Vagina (tissue), 2 donors: ENCODE measurements around the gene SMURF2. TPM values are rescaled to one million over a fixed set of nuclear protein-coding genes. Genes with fewer than 3 reads are reported as not detected.
"Not testable (repeated sequence)": the region's sequence is repeated elsewhere in the genome, so short reads cannot be mapped to it uniquely, and the experiment has no call there.

Experiments used
- DNase-seq, 2 donors: peaks; one replicate each; pipeline ENCODE4 v3.0.0-alpha.2; 2017; ENCODE audit errors: extremely low spot score in 2 of 2
- H3K27ac ChIP-seq: fragments of 200-600 bp; sonication (generic); one replicate; pipeline ENCODE4 v1.5.1; 2019
- H3K27me3 ChIP-seq: fragments of 200-600 bp; sonication (generic); one replicate; pipeline ENCODE4 v1.5.1; 2019
- H3K36me3 ChIP-seq, 2 donors: fragments of 200-600 bp; sonication (generic); one replicate each; pipeline ENCODE4 v1.5.1; 2017 to 2019
- H3K4me1 ChIP-seq: fragments of 200-600 bp; sonication (generic); one replicate; pipeline ENCODE4 v1.5.1; 2019
- H3K4me3 ChIP-seq, 2 donors: fragments of 200-600 bp; sonication (generic); 1 replicate in 1 of 2; 2 replicates in 1 of 2; pipeline ENCODE4 v1.5.1; 2016 to 2019
- H3K9me3 ChIP-seq: fragments of 200-600 bp; sonication (generic); one replicate; pipeline ENCODE4 v1.5.1; 2019
- POLR2A ChIP-seq, 2 donors: fragments of 450-650 bp; IDR thresholded peaks; one replicate each; pipeline ENCODE4 v1.6.1; 2017; ENCODE audit warnings: antibody characterized with exemption in 2 of 2, mild to moderate bottlenecking in 2 of 2, moderate library complexity in 2 of 2
- POLR2AphosphoS5 ChIP-seq, 2 donors: sonication (generic); formaldehyde crosslinking; IDR thresholded peaks; one replicate each; pipeline ENCODE4 v1.9.0; 2017; ENCODE audit warnings: antibody characterized with exemption in 2 of 2, mild to moderate bottlenecking in 2 of 2, low read depth in 1 of 2; ENCODE audit not compliant: insufficient read depth in 1 of 2
- intact Hi-C: fragments of 100-400 bp; cut with DNase I; formaldehyde crosslinking; loops from one replicate; pipeline ENCODE4 v1.15.1; 2023
- total RNA-seq: library from RNA; depleted of rRNA; stranded (reverse); fragments of >200 nt; gene quantifications from one replicate; pipeline ENCODE4 v1.2.3, GENCODE V29; 2016
- TF ChIP-seq, protein P1 (sequence below), 3 experiments: fragments of 450-650 bp in 2 of 3; fragments of 200-600 bp in 1 of 3; sonication (generic) in 1 of 3; IDR thresholded peaks; one replicate each; pipeline ENCODE4 v1.5.1; 2017 to 2019; ENCODE audit warnings: antibody characterized with exemption in 3 of 3, mild to moderate bottlenecking in 2 of 3, moderate library complexity in 2 of 3

The SMURF2 gene
- total RNA-seq, 1 donor from 2014 or later = 19.9 TPM

DNA sequence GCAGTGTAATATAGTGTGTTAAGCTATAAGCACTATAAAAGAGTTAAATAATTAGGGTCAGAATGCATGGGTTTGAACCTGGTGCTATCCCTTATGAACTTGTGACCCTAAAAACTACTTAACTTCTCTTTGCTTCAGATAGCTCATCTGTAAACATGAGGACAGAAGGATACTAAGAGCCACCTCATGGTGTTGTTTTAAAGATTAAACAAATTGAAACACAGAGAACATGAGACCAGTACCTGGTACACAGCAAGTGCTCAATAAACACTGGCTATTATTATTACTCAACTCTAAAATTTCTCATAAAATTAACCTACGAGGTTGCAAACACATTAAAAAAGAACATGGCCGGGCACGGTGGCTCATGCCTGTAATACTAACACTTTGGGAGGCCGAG is 43.3 kb downstream of the SMURF2 start:
- no peaks in the 10 kb centered on the region for H3K9me3 ChIP-seq
- H3K27ac ChIP-seq = no peak overlapping the region
- H3K4me1 ChIP-seq = peaks cover 25% of the 10 kb centered on the region
- TF ChIP-seq, protein P1, sequence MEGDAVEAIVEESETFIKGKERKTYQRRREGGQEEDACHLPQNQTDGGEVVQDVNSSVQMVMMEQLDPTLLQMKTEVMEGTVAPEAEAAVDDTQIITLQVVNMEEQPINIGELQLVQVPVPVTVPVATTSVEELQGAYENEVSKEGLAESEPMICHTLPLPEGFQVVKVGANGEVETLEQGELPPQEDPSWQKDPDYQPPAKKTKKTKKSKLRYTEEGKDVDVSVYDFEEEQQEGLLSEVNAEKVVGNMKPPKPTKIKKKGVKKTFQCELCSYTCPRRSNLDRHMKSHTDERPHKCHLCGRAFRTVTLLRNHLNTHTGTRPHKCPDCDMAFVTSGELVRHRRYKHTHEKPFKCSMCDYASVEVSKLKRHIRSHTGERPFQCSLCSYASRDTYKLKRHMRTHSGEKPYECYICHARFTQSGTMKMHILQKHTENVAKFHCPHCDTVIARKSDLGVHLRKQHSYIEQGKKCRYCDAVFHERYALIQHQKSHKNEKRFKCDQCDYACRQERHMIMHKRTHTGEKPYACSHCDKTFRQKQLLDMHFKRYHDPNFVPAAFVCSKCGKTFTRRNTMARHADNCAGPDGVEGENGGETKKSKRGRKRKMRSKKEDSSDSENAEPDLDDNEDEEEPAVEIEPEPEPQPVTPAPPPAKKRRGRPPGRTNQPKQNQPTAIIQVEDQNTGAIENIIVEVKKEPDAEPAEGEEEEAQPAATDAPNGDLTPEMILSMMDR (IDR thresholded peaks at IDR 0.05) = no peak
- TF ChIP-seq POLR2AphosphoS5 (IDR thresholded peaks at IDR 0.05; ENCODE audit: insufficient read depth in 1 of 2, low read depth in 1 of 2) (no peak), POLR2A (IDR thresholded peaks at IDR 0.05) (no peak)
- H3K36me3 ChIP-seq = no peaks in the 10 kb centered on the region
- DNase-seq = no peak
- no peaks in the 10 kb centered on the region for H3K27me3 ChIP-seq
- H3K4me3 ChIP-seq = no peak overlapping the region
- intact Hi-C loops = no loop called here

DNA sequence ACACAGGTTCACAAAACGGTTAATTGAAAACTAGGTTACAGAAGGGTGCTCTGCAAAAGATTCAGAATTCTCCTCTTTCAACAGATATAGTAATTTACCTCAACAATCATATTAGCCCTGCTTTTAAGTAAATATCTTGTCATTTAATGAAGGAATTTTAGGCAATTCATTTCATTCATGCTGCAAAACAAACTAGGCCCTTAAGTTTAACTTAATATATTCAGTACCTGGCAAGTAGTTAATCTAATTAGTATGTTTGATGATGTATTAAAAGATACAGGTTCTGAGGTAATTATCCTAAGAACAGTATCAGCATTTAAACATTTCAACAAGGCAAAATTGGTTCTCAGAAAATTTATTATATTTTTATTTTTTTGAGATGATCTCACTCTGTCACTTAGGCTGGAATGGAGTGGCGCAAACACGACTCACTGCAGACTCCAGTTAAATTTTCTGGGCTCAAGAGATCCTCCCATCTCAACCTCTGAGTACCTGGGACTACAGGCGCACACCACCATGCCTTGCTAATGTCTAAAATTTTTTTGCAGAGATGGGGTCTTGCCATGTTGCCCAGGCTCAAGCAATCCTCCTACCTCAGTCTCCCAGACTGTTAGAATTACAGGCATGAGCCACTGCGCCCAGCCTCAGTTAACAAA is 44.9 kb downstream of the SMURF2 start:
- no peak for DNase-seq
- H3K27me3 ChIP-seq = no peaks in the 10 kb centered on the region
- H3K4me3 ChIP-seq = no peak overlapping the region
- no peaks in the 10 kb centered on the region for H3K9me3 ChIP-seq
- no peak for TF ChIP-seq POLR2AphosphoS5 (IDR thresholded peaks at IDR 0.05; ENCODE audit: insufficient read depth in 1 of 2, low read depth in 1 of 2)
- no peak for TF ChIP-seq POLR2A (IDR thresholded peaks at IDR 0.05)
- H3K27ac ChIP-seq = no peak overlapping the region
- intact Hi-C loops = no loop called here
- peaks cover 25% of the 10 kb centered on the region for H3K4me1 ChIP-seq
- no peaks in the 10 kb centered on the region for H3K36me3 ChIP-seq

DNA sequence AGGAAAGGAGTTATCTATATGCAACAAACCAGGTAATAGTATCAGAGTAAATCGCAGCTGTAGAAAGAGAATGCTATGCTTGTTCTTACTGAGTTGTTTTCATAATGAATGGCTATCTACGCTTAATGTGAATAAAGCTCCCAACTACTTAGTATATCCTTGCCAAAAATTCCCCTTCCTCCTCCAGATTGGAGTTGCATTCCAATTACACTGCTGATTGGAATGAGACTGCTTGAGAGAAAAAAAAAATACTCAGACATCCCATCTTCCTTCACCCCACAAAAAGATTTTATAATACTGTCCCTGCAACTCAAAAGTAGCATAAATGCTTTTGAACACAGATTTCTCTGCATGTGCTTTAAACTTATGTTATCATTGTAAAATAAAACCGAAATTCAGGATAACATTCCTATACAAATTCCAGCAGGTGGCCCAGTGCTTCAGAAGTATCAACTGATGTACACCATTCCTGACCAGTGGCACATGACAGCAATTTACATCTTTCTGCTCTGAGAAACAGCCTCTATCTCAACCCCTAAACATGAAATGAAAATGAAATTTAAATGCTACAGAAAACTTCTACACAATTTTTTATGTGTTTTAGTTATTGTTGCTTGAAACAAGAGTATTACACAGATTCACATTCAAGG is 47.0 kb downstream of the SMURF2 start:
- Histone ChIP-seq H3K27me3 (no peaks in the 10 kb centered on the region), H3K4me1 (peaks cover 28% of the 10 kb centered on the region), H3K27ac (no peak overlapping the region), H3K4me3 (no peak overlapping the region), H3K9me3 (no peaks in the 10 kb centered on the region), H3K36me3 (no peaks in the 10 kb centered on the region)
- TF ChIP-seq POLR2AphosphoS5 (IDR thresholded peaks at IDR 0.05; ENCODE audit: insufficient read depth in 1 of 2, low read depth in 1 of 2) = no peak
- TF ChIP-seq, protein P1 (IDR thresholded peaks at IDR 0.05) = no peak
- TF ChIP-seq POLR2A (IDR thresholded peaks at IDR 0.05) = no peak
- DNase-seq = no peak
- intact Hi-C loops = no loop called here

DNA sequence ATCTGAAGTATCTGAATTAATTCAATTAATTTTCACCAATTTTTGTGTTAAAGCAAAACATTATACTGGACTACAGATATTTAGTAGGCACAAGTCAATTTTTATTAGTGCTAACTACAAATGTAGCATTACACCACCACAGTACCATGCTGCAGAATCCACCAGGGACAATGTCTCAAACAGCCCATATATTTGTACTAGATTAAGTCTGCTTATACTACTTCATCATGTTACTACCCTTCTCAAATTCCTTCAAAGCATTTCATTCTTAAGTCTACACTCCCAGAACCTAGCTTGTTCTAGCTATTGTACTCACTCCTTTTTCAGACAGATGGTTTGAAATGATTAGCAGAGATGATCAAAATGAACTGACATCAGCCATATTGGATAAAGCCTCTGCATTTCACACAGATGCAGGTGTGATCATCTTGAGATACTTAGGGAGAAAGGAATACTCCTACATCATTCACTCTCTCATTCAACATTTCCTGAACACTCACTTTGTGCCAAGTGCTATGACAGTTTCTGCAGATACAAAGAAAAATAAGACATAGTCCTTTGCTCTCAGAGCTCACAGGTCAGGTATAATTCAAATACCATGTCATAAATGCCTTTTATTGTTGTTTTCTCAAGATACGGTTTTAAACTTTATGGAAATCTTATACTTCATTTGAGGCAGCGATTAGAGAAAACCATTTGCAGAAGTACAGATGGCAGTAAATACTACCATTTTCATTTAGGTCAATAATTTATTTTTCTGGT is 47.7 kb downstream of the SMURF2 start:
- Histone ChIP-seq H3K4me3 (no peak overlapping the region), H3K27ac (no peak overlapping the region)
- intact Hi-C loops = no loop called here

DNA sequence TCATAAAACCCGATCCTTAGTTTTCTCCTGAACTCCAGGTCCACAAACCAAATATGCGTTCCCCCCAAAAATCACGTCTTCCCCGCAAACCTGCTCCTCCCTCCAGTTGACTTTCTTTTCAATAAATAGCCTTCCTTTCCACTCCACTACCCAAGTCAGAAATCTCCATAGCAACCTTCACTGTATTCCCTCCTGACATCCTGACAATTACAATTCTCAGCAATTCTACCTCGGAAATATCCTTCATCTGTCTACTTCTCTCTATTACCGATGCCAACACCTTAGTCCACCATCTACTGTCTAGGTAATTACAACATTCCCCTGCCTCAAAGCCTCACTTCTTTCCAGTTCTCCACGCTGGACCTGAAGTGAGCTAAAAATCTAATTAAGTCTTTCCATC is 50.7 kb downstream of the SMURF2 start:
- DNase-seq = no peak
- H3K4me1 ChIP-seq = peaks cover 28% of the 10 kb centered on the region
- no peak overlapping the region for H3K4me3 ChIP-seq
- no peak overlapping the region for H3K27ac ChIP-seq
- TF ChIP-seq POLR2A (IDR thresholded peaks at IDR 0.05) (no peak), POLR2AphosphoS5 (IDR thresholded peaks at IDR 0.05; ENCODE audit: insufficient read depth in 1 of 2, low read depth in 1 of 2) (no peak)
- TF ChIP-seq, protein P1 (IDR thresholded peaks at IDR 0.05) = no peak
- H3K36me3 ChIP-seq = no peaks in the 10 kb centered on the region
- intact Hi-C loops = no loop called here
- no peaks in the 10 kb centered on the region for H3K27me3 ChIP-seq
- no peaks in the 10 kb centered on the region for H3K9me3 ChIP-seq

More for the DNA sequence above, 47.7 kb downstream of the SMURF2 start:
- Histone ChIP-seq H3K27me3 (no peaks in the 10 kb centered on the region), H3K36me3 (no peaks in the 10 kb centered on the region), H3K4me1 (peaks cover 28% of the 10 kb centered on the region), H3K9me3 (no peaks in the 10 kb centered on the region)
- no peak for DNase-seq
- TF ChIP-seq POLR2A (IDR thresholded peaks at IDR 0.05) = no peak
- TF ChIP-seq, protein P1 (IDR thresholded peaks at IDR 0.05) = no peak
- no peak for TF ChIP-seq POLR2AphosphoS5 (IDR thresholded peaks at IDR 0.05; ENCODE audit: insufficient read depth in 1 of 2, low read depth in 1 of 2)

DNA sequence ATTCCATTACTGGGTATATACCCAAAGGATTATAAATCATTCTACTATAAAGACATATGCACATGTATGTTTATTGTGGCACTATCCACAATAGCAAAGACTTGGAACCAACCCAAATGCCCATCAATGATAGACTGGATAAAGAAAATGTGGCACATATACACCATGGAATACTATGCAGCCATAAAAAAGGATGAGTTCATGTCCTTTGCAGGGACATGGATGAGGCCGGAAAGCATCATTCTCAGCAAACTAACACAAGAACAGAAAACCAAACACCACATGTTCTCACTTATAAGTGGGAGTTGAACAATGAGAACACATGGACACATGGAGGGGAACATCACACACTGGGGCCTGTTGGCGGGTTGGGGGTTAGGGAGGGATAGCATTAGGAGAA is 51.9 kb downstream of the SMURF2 start:
- H3K4me1 ChIP-seq = peaks cover 23% of the 10 kb centered on the region
- H3K27ac ChIP-seq, H3K27me3 ChIP-seq, H3K4me3 ChIP-seq, H3K36me3 ChIP-seq, H3K9me3 ChIP-seq, DNase-seq, intact Hi-C loops: not testable (repeated sequence)
